CD4-positive, alpha-beta T cell treated with Interleukin-6 for 4 hours (primary cell): ENCODE measurements around the gene COMMD1.
"Not testable (repeated sequence)": the region's sequence is repeated elsewhere in the genome, so short reads cannot be mapped to it uniquely, and the experiment has no call there.

Experiments
- DNase-seq: peaks from one replicate; pipeline ENCODE4 v3.0.0-alpha.2; 2020; ENCODE audit warnings: mixed read lengths

The COMMD1 gene

GRCh38 chr2:62076980-62077638 is 171.6 kb downstream of the COMMD1 start:
- no peak for DNase-seq

GRCh38 chr2:62084801-62085200 is 179.3 kb downstream of the COMMD1 start:
- no peak for DNase-seq

GRCh38 chr2:62089658-62090057 is 184.2 kb downstream of the COMMD1 start:
- no peak for DNase-seq

GRCh38 chr2:62091471-62091870 is 186.0 kb downstream of the COMMD1 start:
- no peak for DNase-seq

- no peak for DNase-seq
Measured at GRCh38 chr2:62099050-62099449, 193.6 kb downstream of the COMMD1 start.

- DNase-seq, result no peak
Measured at GRCh38 chr2:62099523-62100175, 194.2 kb downstream of the COMMD1 start.

GRCh38 chr2:62101886-62102285 is 196.4 kb downstream of the COMMD1 start:
- no peak for DNase-seq

- DNase-seq, result no peak
Measured at GRCh38 chr2:62102402-62102920, 197.0 kb downstream of the COMMD1 start.

GRCh38 chr2:62109554-62109953 is 204.1 kb downstream of the COMMD1 start:
- DNase-seq, result no peak

GRCh38 chr2:62110415-62111025 is 205.0 kb downstream of the COMMD1 start:
- no peak for DNase-seq

- DNase-seq, result no peak
Measured at GRCh38 chr2:62112179-62112578, 206.7 kb downstream of the COMMD1 start.

GRCh38 chr2:62114564-62114963 is 209.1 kb downstream of the COMMD1 start:
- no peak for DNase-seq

GRCh38 chr2:62116983-62117382 is 211.5 kb downstream of the COMMD1 start:
- DNase-seq, result no peak

GRCh38 chr2:62118160-62118559 is 212.7 kb downstream of the COMMD1 start:
- no peak for DNase-seq

- no peak for DNase-seq
Measured at GRCh38 chr2:62119311-62119974, 214.0 kb downstream of the COMMD1 start.

GRCh38 chr2:62126239-62126638 is 220.8 kb downstream of the COMMD1 start:
- DNase-seq, result not testable (repeated sequence)

GRCh38 chr2:62133320-62133823 is 227.9 kb downstream of the COMMD1 start:
- no peak for DNase-seq

- no peak for DNase-seq
Measured at GRCh38 chr2:62136956-62137830, 231.7 kb downstream of the COMMD1 start.

- DNase-seq, result no peak
Measured at GRCh38 chr2:62140426-62141141, 235.1 kb downstream of the COMMD1 start.

GRCh38 chr2:62141142-62141740 is 235.8 kb downstream of the COMMD1 start:
- DNase-seq, result no peak

- DNase-seq, result no peak
Measured at GRCh38 chr2:62142054-62142453, 236.6 kb downstream of the COMMD1 start.
